AG04449 (cell line): ENCODE results near the gene CAPN7.
"Not testable (repeated sequence)": the region's sequence is repeated elsewhere in the genome, so short reads cannot be mapped to it uniquely, and the experiment has no call there.

Experiments used
- CTCF ChIA-PET: fragments of 350-600 bp; formaldehyde crosslinking; extraction: SDS; loops from one replicate; lab custom pipeline; 2021; ENCODE audit warnings: antibody characterized with exemption; lab: Yijun Ruan, JAX
- POLR2A ChIA-PET: fragments of 400-600, 350-600 bp; formaldehyde crosslinking; extraction: SDS; loops from one replicate; lab custom pipeline; 2020; ENCODE audit warnings: antibody characterized with exemption, inconsistent platforms; lab: Yijun Ruan, JAX
- DNase-seq: peaks from one replicate; pipeline ENCODE4 v3.0.0-alpha.2; 2010; ENCODE audit warnings: low read depth, low spot score
- H3K4me3 ChIP-seq: 2 replicates; pipeline ENCODE4 v1.5.1; 2011; ENCODE audit warnings: low read depth, mild to moderate bottlenecking, control low read depth, low read length
- CTCF ChIP-seq: IDR thresholded peaks from one replicate; pipeline ENCODE4 v1.5.1; 2011; ENCODE audit warnings: mild to moderate bottlenecking, moderate library complexity, low read length, control low read depth, inconsistent platforms; ENCODE audit not compliant: insufficient read depth; ENCODE audit errors: missing control alignments

Gene CAPN7

GRCh38 chr3:15205934-15206661, at the start of gene CAPN7:
CAPN7 (plus strand) TSS chr3:15206246; CDS start chr3:15206496, 250 bp downstream.
- peak; percentile 46 for DNase-seq
- POLR2A ChIA-PET: interaction anchor here (0.5 to 1.4 kb wide), 6 partner anchors 9 to 39 kb away, joined by 3 to 6 read pairs (median 3); no protein-coding TSS in a partner anchor
- H3K4me3 ChIP-seq: peak within 1 kb of the TSS; percentile 86
- CTCF ChIA-PET: interaction anchor here (0.6 to 6.7 kb wide), 26 partner anchors 10 to 352 kb away, joined by 3 to 95 read pairs (median 3); no protein-coding TSS in a partner anchor
- peak; percentile 55 for TF ChIP-seq CTCF

- H3K4me3 ChIP-seq: no peak overlapping the region
- CTCF ChIA-PET: interaction anchor here (1.2 kb wide), 1 partner anchor 48 kb away, joined by 3 read pairs; the partner anchor contains the start of gene CAPN7
- POLR2A ChIA-PET: no interaction called here
- no peak for TF ChIP-seq CTCF
- no peak for DNase-seq
These were observed 48.6 kb upstream of the CAPN7 start for GRCh38 chr3:15157441-15157840.

- ChIA-PET POLR2A (no interaction called here), CTCF (no interaction called here)
- H3K4me3 ChIP-seq: no peak overlapping the region
- no peak for TF ChIP-seq CTCF
- no peak for DNase-seq
These were observed 46.4 kb upstream of the CAPN7 start for GRCh38 chr3:15159501-15160136.

GRCh38 chr3:15160662-15161061, 45.4 kb upstream of the CAPN7 start:
- CTCF ChIA-PET: interaction anchor here (1.2 to 1.5 kb wide), 2 partner anchors 9 to 51 kb away, joined by 3 to 4 read pairs; no protein-coding TSS in a partner anchor
- TF ChIP-seq CTCF: no peak
- DNase-seq: no peak
- POLR2A ChIA-PET: no interaction called here
- no peak overlapping the region for H3K4me3 ChIP-seq

GRCh38 chr3:15161133-15161532, 44.9 kb upstream of the CAPN7 start:
- no peak for TF ChIP-seq CTCF
- H3K4me3 ChIP-seq: no peak overlapping the region
- CTCF ChIA-PET: interaction anchor here (1.2 to 1.5 kb wide), 2 partner anchors 10 to 52 kb away, joined by 3 to 4 read pairs; no protein-coding TSS in a partner anchor
- POLR2A ChIA-PET: no interaction called here
- DNase-seq: no peak

- POLR2A ChIA-PET, CTCF ChIA-PET: not testable (repeated sequence)
These were observed 42.4 kb upstream of the CAPN7 start for GRCh38 chr3:15163656-15164055.

More at GRCh38 chr3:15163656-15164055, 42.4 kb upstream of the CAPN7 start:
- H3K4me3 ChIP-seq, DNase-seq: not testable (repeated sequence)
